ENCODE results near the gene HYLS1. TPM values are rescaled to one million over a fixed set of nuclear protein-coding genes. Genes with fewer than 3 reads are reported as not detected.

HYLS1 gene
- total RNA-seq, 1 experiment from 2014 or later: 2.5 TPM

DNA sequence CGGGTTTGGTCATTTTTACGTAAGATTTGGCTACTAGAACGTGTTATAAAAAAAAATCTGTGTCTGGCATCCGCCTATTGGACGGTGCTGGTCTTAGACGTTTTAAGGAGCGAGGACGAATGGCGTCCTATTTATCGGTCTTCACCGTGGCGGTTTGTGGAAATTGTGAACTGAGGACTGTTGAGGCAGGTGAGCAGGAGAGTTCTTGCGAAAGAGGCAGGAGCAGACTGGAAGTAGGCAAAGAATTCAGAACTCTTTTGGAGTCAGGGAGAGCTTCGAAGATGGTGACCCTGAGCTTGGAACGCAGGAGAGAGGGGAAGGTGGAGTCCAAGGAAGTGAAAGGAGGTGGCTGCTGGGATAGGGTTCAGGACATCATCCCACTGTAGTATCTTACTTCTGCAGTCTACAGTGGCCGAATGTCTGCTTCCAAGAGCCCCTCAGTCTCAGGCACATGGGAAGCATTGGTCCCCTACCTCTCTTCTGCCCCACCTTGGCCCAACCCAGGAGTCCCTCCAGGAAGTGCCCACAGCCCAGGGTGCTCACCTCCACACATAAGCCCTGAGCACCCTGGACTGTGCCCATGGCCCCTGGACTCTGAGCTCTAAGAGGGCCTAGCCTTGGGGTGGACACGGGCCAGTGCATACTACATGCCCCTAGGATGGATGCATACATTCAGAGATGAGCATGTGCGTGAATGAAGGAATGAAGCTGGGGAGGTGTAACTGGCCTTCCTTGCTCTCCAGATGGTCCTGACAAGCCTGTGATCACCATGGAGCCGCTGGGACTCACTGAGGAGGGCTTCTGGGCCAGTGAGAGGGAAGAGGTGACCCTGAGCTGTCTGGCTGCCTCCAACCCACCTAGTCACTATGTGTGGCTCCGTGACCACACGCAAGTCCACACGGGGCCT is 62.1 kb downstream of the HYLS1 start:
- ChIA-PET CTCF (no interaction called here), POLR2A (no interaction called here)
- Mint-ChIP-seq H3K27me3 (ENCODE audit: insufficient read depth, unreplicated experiment) (peaks cover 4% of the 10 kb centered on the region), H3K4me3 (ENCODE audit: unreplicated experiment) (no peak overlapping the region), H3K4me1 (ENCODE audit: low read depth, unreplicated experiment) (no peaks in the 10 kb centered on the region), H3K9me3 (ENCODE audit: unreplicated experiment) (no peaks in the 10 kb centered on the region), H3K36me3 (ENCODE audit: insufficient read depth, unreplicated experiment) (no peaks in the 10 kb centered on the region), H3K27ac (ENCODE audit: unreplicated experiment) (no peak overlapping the region)
- Histone ChIP-seq H3K4me1 (no peaks in the 10 kb centered on the region), H3K36me3 (ENCODE audit: control insufficient read depth, insufficient read depth, low read length) (no peaks in the 10 kb centered on the region), H3K9me3 (no peaks in the 10 kb centered on the region), H3K4me3 (ENCODE audit: low read depth, low read length) (no peak overlapping the region), H3K27me3 (replicated peaks; ENCODE audit: control insufficient read depth, insufficient read depth, low read length) (no peaks in the 10 kb centered on the region)
- no peak for DNase-seq
- intact Hi-C loops (cut with micrococcal nuclease; ENCODE audit: unreplicated experiment): no loop called here
- TF ChIP-seq, protein P1, sequence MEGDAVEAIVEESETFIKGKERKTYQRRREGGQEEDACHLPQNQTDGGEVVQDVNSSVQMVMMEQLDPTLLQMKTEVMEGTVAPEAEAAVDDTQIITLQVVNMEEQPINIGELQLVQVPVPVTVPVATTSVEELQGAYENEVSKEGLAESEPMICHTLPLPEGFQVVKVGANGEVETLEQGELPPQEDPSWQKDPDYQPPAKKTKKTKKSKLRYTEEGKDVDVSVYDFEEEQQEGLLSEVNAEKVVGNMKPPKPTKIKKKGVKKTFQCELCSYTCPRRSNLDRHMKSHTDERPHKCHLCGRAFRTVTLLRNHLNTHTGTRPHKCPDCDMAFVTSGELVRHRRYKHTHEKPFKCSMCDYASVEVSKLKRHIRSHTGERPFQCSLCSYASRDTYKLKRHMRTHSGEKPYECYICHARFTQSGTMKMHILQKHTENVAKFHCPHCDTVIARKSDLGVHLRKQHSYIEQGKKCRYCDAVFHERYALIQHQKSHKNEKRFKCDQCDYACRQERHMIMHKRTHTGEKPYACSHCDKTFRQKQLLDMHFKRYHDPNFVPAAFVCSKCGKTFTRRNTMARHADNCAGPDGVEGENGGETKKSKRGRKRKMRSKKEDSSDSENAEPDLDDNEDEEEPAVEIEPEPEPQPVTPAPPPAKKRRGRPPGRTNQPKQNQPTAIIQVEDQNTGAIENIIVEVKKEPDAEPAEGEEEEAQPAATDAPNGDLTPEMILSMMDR (IDR thresholded peaks at IDR 0.05; ENCODE audit: insufficient read depth in 1 of 2, low read depth in 1 of 2, low read length in 1 of 2, severe bottlenecking in 1 of 2, unreplicated experiment in 1 of 2): no peak
- no TSS peak for BruUV-seq (replicated peaks)

DNA sequence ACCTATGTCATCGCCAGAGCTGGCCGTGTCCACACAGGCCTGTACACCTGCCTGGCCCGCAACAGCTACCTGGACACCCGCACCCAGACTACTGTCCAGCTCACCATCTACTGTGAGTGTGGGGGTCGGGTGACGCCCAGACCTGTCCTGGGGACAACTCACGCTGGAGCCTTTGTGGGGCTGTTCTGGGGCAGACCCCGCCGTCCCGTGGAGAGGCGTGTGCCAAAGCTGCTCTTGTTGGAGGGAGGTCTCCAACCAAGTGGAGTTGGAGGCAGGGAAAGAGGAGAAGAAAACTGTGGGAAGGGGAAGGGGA is 62.7 kb downstream of the HYLS1 start:
- H3K9me3 Mint-ChIP-seq (ENCODE audit: unreplicated experiment): no peaks in the 10 kb centered on the region
- no peaks in the 10 kb centered on the region for H3K27me3 ChIP-seq (replicated peaks; ENCODE audit: control insufficient read depth, insufficient read depth, low read length)
- intact Hi-C loops (cut with micrococcal nuclease; ENCODE audit: unreplicated experiment): no loop called here
- peaks cover 4% of the 10 kb centered on the region for H3K27me3 Mint-ChIP-seq (ENCODE audit: insufficient read depth, unreplicated experiment)
- POLR2A ChIA-PET: no interaction called here
- no peaks in the 10 kb centered on the region for H3K4me1 Mint-ChIP-seq (ENCODE audit: low read depth, unreplicated experiment)
- H3K4me3 ChIP-seq (ENCODE audit: low read depth, low read length): no peak overlapping the region
- CTCF ChIA-PET: no interaction called here
- BruUV-seq (replicated peaks): no TSS peak
- H3K27ac Mint-ChIP-seq (ENCODE audit: unreplicated experiment): no peak overlapping the region
- H3K36me3 Mint-ChIP-seq (ENCODE audit: insufficient read depth, unreplicated experiment): no peaks in the 10 kb centered on the region
- TF ChIP-seq, protein P1 (IDR thresholded peaks at IDR 0.05; ENCODE audit: insufficient read depth in 1 of 2, low read depth in 1 of 2, low read length in 1 of 2, severe bottlenecking in 1 of 2, unreplicated experiment in 1 of 2): no peak
- DNase-seq: no peak
- H3K4me3 Mint-ChIP-seq (ENCODE audit: unreplicated experiment): no peak overlapping the region
- H3K36me3 ChIP-seq (ENCODE audit: control insufficient read depth, insufficient read depth, low read length): no peaks in the 10 kb centered on the region
- no peaks in the 10 kb centered on the region for H3K4me1 ChIP-seq
- H3K9me3 ChIP-seq: no peaks in the 10 kb centered on the region

Other genes starting within 250 kb of the HYLS1 start
- gene ACRV1, start 206.8 kb upstream of the HYLS1 start, total RNA-seq (2022): not detected in 2 replicates
- gene PATE1, start 141.4 kb upstream of the HYLS1 start, total RNA-seq (2022): not detected in 2 replicates
- not detected in 2 replicates for gene PATE2, start 108.8 kb upstream of the HYLS1 start, total RNA-seq (2022)
- gene PATE3, start 99.5 kb upstream of the HYLS1 start, total RNA-seq (2022): not detected in 2 replicates
- not detected in 2 replicates for gene PATE4, start 54.4 kb upstream of the HYLS1 start, total RNA-seq (2022)
- 19.9 and 22.4 TPM in 2 replicates for gene PUS3, start 15.5 kb downstream of the HYLS1 start, total RNA-seq (2022)
- gene DDX25, start 16.8 kb downstream of the HYLS1 start, total RNA-seq (2022): not detected in 2 replicates
- not detected in 2 replicates for gene VSIG10L2, start 58.4 kb downstream of the HYLS1 start, total RNA-seq (2022)
- gene CDON, start 175.2 kb downstream of the HYLS1 start, total RNA-seq (2022): 5.7 and 6.8 TPM in 2 replicates